Activated CD8-positive, alpha-beta T cell treated with anti-CD3 and anti-CD28 coated beads for 36 hours (primary cell): ENCODE measurements around the gene LRPPRC. TPM values are rescaled to one million over a fixed set of nuclear protein-coding genes. Genes with fewer than 3 reads are reported as not detected.
A peak's percentile ranks its signal among the peaks of the same experiment; 100 is the strongest.
"Not testable (repeated sequence)": the region's sequence is repeated elsewhere in the genome, so short reads cannot be mapped to it uniquely, and the experiment has no call there.

Source experiments
- ATAC-seq: fragments of 200-7000 bp; cut with Tn5 transposase; one replicate; pipeline ENCODE4 v1.10.0; 2021; ENCODE audit warnings: mild to moderate bottlenecking, moderate library complexity
- CTCF ChIA-PET: fragments of 350-600 bp; sonication (Branson Sonifier 250); formaldehyde crosslinking; loops from one replicate; lab custom pipeline; 2021; ENCODE audit warnings: antibody characterized with exemption; lab: Charles Lee
- POLR2A ChIA-PET: fragments of 350-600 bp; sonication (Branson Sonifier 250); formaldehyde crosslinking; loops from one replicate; lab custom pipeline; 2021; ENCODE audit warnings: antibody characterized with exemption; lab: Charles Lee
- DNase-seq: peaks from one replicate; pipeline ENCODE4 v3.0.0-alpha.2; 2020
- H3K27ac Mint-ChIP-seq: one replicate; pipeline ENCODE4 v1.8.0; 2021; ENCODE audit warnings: mild to moderate bottlenecking, mixed read lengths
- H3K27me3 Mint-ChIP-seq: one replicate; pipeline ENCODE4 v1.8.0; 2021; ENCODE audit warnings: mixed read lengths
- H3K36me3 Mint-ChIP-seq: one replicate; pipeline ENCODE4 v1.8.0; 2021; ENCODE audit warnings: low read depth, mixed read lengths
- H3K4me1 Mint-ChIP-seq: one replicate; pipeline ENCODE4 v1.8.0; 2021; ENCODE audit warnings: low read depth, mixed read lengths
- H3K4me3 Mint-ChIP-seq: one replicate; pipeline ENCODE4 v1.8.0; 2021; ENCODE audit warnings: mild to moderate bottlenecking, moderate library complexity, mixed read lengths
- H3K9me3 Mint-ChIP-seq: one replicate; pipeline ENCODE4 v1.8.0; 2021; ENCODE audit warnings: mixed read lengths
- intact Hi-C: fragments of 100-400 bp; cut with micrococcal nuclease; formaldehyde crosslinking; loops from one replicate; pipeline ENCODE4 v1.10.0; 2022
- total RNA-seq, 2 experiments: library from RNA; stranded (reverse); gene quantifications; one replicate each; pipeline ENCODE4 v1.2.3, GENCODE V29; 2021
- TF ChIP-seq, protein P1 (sequence below): fragments of 200-600 bp; IDR thresholded peaks from one replicate; pipeline ENCODE4 v1.8.0; 2022; ENCODE audit warnings: antibody characterized with exemption, mild to moderate bottlenecking

Gene LRPPRC
- total RNA-seq, 2 experiments from 2014 or later: 207 to 225 TPM

DNA sequence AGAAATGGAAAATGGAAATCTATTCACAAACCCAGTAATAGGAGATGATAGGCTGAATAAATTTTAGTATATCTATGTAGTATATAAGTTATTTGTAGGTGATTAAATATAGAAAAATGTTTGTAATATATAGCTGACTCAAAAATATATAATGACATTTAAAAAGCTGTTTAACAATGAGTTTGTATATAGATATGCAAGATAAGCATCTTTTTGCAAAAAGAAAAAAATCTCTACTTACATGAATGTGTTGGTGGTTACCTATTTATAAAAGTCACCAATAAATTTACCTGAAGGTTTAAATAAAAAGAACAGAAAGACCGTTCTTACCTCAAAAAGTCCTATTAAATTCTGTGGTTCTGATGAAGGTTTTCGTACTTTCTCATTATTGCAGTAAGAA lies 71.3 kb downstream of the LRPPRC start:
- H3K27ac Mint-ChIP-seq: no peak overlapping the region
- ChIA-PET CTCF (no interaction called here), POLR2A (interaction anchor here (1.0 to 1.8 kb wide), 2 partner anchors 8 to 33 kb away, joined by 4 to 5 read pairs; no protein-coding TSS in a partner anchor)
- H3K4me3 Mint-ChIP-seq: no peak overlapping the region
- no peaks in the 10 kb centered on the region for H3K9me3 Mint-ChIP-seq
- DNase-seq (no peak), ATAC-seq (no peak)
- TF ChIP-seq, protein P1, sequence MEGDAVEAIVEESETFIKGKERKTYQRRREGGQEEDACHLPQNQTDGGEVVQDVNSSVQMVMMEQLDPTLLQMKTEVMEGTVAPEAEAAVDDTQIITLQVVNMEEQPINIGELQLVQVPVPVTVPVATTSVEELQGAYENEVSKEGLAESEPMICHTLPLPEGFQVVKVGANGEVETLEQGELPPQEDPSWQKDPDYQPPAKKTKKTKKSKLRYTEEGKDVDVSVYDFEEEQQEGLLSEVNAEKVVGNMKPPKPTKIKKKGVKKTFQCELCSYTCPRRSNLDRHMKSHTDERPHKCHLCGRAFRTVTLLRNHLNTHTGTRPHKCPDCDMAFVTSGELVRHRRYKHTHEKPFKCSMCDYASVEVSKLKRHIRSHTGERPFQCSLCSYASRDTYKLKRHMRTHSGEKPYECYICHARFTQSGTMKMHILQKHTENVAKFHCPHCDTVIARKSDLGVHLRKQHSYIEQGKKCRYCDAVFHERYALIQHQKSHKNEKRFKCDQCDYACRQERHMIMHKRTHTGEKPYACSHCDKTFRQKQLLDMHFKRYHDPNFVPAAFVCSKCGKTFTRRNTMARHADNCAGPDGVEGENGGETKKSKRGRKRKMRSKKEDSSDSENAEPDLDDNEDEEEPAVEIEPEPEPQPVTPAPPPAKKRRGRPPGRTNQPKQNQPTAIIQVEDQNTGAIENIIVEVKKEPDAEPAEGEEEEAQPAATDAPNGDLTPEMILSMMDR: no peak
- intact Hi-C loops: no loop called here
- peaks cover 13% of the 10 kb centered on the region for H3K4me1 Mint-ChIP-seq
- peaks cover 41% of the 10 kb centered on the region for H3K36me3 Mint-ChIP-seq
- H3K27me3 Mint-ChIP-seq: no peaks in the 10 kb centered on the region

DNA sequence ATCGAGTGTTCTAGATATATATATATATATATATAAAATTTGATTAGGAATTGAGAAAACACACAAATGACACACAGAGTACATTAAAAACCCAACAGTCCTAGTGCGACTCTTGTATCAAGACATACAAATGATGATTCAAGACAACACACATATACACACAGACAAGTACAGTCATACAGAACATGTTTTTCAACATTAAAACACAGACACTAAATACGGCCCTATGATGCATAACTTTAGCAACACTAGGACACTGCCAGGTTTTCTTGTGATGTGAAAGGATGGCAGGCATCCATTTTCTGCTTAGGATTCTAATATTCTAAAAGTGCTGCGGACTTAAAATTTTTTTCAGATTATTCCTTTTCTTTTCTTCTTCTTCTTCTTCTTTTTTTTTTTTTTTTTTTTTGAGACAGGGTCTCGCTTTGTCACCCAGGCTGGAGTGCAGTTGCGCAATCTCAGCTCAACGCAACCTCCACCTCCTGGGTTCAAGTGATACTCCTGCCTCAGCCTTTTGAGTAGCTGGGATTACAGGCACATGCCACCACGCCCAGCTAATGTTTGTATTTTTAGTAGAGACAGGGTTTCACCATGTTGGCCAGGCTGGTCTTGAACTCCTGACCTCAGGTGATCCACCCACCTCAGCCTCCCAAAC lies 84.5 kb downstream of the LRPPRC start:
- DNase-seq, POLR2A ChIA-PET, intact Hi-C loops, ATAC-seq, H3K27me3 Mint-ChIP-seq, H3K4me3 Mint-ChIP-seq, CTCF ChIA-PET, H3K4me1 Mint-ChIP-seq, H3K9me3 Mint-ChIP-seq, H3K27ac Mint-ChIP-seq: not testable (repeated sequence)
- peaks cover 47% of the 10 kb centered on the region for H3K36me3 Mint-ChIP-seq

DNA sequence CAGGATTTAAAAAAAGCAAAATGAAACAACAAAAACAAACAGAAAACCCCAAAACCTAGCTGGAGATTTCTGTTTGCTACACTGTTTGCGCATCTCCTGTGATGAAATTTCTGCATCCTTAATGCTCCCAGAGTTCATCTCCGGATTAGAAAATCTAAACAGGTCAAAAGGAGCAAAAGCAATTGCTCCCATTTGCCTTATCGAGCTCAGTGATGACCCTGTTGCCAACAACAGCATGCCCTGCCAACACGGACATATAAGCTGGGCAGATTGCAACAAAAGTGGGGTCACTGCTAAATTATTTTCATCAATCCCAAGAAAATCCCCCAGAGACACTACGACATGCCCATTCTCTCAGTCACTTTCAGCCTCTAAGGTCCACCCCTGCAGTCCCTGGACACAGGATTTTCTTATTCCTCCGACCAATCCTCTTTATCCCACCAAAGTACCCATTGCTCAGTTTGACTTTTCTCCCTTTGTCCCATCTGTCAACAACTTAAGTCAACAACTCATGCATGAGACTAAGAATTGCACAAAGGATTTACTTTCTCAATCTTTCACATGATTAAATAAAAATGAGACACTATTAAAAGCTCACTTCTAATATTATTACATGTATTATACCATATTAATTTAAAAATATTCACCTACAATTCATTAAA lies 89.2 kb downstream of the LRPPRC start:
- ATAC-seq (no peak), DNase-seq (no peak)
- H3K4me1 Mint-ChIP-seq: peaks cover 19% of the 10 kb centered on the region
- no peak overlapping the region for H3K4me3 Mint-ChIP-seq
- intact Hi-C loops: no loop called here
- CTCF ChIA-PET: interaction anchor here (1.8 kb wide), 1 partner anchor 29 kb away, joined by 4 read pairs; no protein-coding TSS in a partner anchor
- H3K27me3 Mint-ChIP-seq: no peaks in the 10 kb centered on the region
- TF ChIP-seq, protein P1: no peak
- H3K27ac Mint-ChIP-seq: peak overlapping the region; percentile 60
- no peaks in the 10 kb centered on the region for H3K9me3 Mint-ChIP-seq
- peaks cover 46% of the 10 kb centered on the region for H3K36me3 Mint-ChIP-seq
- POLR2A ChIA-PET: no interaction called here

DNA sequence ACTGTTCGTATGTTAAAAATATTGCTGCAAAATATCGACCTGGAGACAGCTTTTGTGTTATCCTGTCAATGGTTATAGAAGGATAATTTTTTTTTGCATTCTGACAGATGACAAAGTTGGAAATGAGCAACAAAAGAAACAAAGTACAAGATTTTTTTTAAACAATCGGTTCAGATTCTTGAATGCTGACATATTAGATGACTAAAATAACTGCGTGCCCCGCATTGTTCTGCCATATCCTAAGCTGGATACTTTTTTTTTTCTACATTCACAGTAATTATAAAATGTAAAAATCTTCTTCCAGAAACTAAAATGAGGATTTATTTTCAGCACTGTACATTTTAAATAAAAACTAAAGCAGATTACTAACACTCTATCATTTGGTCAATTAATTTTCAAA lies 89.9 kb downstream of the LRPPRC start:
- Mint-ChIP-seq H3K36me3 (peaks cover 43% of the 10 kb centered on the region), H3K27ac (no peak overlapping the region), H3K4me3 (no peak overlapping the region), H3K27me3 (no peaks in the 10 kb centered on the region), H3K9me3 (no peaks in the 10 kb centered on the region), H3K4me1 (peaks cover 17% of the 10 kb centered on the region)
- ChIA-PET POLR2A (no interaction called here), CTCF (interaction anchor here (1.8 kb wide), 1 partner anchor 28 kb away, joined by 4 read pairs; no protein-coding TSS in a partner anchor)
- TF ChIP-seq, protein P1: no peak
- intact Hi-C loops: no loop called here
- no peak for ATAC-seq
- no peak for DNase-seq

DNA sequence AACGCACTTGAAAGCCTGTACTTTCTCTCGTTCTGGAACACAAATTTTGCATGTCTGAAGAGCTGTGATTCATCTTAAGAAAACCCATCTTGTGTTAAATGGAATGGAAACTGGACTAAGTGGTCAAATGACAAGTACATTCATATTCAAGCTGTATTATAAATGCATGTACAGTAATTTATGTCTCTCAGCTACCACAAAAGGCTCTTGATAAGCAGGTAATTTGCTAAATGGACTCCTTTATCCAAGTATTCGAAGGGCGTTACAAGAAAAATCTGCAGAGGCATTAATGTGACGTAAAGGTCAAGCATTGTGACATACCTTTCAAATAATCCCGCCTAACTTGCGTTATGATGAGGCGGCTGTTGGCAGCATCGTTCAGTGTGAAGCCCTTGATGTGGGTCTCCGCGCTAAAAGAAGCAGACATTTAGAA lies 90.4 kb downstream of the LRPPRC start:
- Mint-ChIP-seq H3K27me3 (no peaks in the 10 kb centered on the region), H3K36me3 (peaks cover 48% of the 10 kb centered on the region), H3K4me1 (peaks cover 17% of the 10 kb centered on the region), H3K4me3 (no peak overlapping the region), H3K9me3 (no peaks in the 10 kb centered on the region), H3K27ac (no peak overlapping the region)
- ATAC-seq (peak; percentile 34), DNase-seq (no peak)
- TF ChIP-seq, protein P1: no peak
- ChIA-PET POLR2A (no interaction called here), CTCF (interaction anchor here (3.5 kb wide), 1 partner anchor 28 kb away, joined by 15 read pairs; no protein-coding TSS in a partner anchor)
- intact Hi-C loops: no loop called here
